SKM-1 (cell line): ENCODE results near the gene EPHB2.

Experiments
- DNase-seq: peaks from one replicate; lab custom pipeline; 2025; ENCODE audit not compliant: unreplicated experiment; lab: John Stamatoyannopoulos, UW

Gene EPHB2

GRCh38 chr1:22910986-22911651, 200.5 kb downstream of the EPHB2 start:
- no peak for DNase-seq

GRCh38 chr1:22912311-22912710, 201.7 kb downstream of the EPHB2 start:
- no peak for DNase-seq

GRCh38 chr1:22913421-22914141, 202.9 kb downstream of the EPHB2 start:
- no peak for DNase-seq

GRCh38 chr1:22914156-22914555, 203.5 kb downstream of the EPHB2 start:
- no peak for DNase-seq

GRCh38 chr1:22914633-22915217, 204.1 kb downstream of the EPHB2 start:
- DNase-seq, result no peak

GRCh38 chr1:22915231-22915630, 204.6 kb downstream of the EPHB2 start:
- DNase-seq, result no peak

GRCh38 chr1:22915816-22916470, 205.3 kb downstream of the EPHB2 start:
- DNase-seq, result no peak

- no peak for DNase-seq
Measured at GRCh38 chr1:22916471-22916820, 205.8 kb downstream of the EPHB2 start.

GRCh38 chr1:22917989-22918388, 207.3 kb downstream of the EPHB2 start:
- no peak for DNase-seq

- DNase-seq, result no peak
Measured at GRCh38 chr1:22918644-22919043, 208.0 kb downstream of the EPHB2 start.

- DNase-seq, result no peak
Measured at GRCh38 chr1:22919341-22920025, 208.8 kb downstream of the EPHB2 start.

GRCh38 chr1:22920026-22920733, 209.5 kb downstream of the EPHB2 start:
- no peak for DNase-seq

- DNase-seq, result no peak
Measured at GRCh38 chr1:22920734-22921451, 210.3 kb downstream of the EPHB2 start.

- DNase-seq, result no peak
Measured at GRCh38 chr1:22921452-22922126, 210.9 kb downstream of the EPHB2 start.

GRCh38 chr1:22922640-22923039, 212.0 kb downstream of the EPHB2 start:
- DNase-seq, result no peak

GRCh38 chr1:22925111-22925510, 214.5 kb downstream of the EPHB2 start:
- no peak for DNase-seq

- peak; percentile 26 for DNase-seq
Measured at GRCh38 chr1:22930240-22930912, 219.7 kb downstream of the EPHB2 start.

GRCh38 chr1:22932803-22933470, 222.3 kb downstream of the EPHB2 start:
- no peak for DNase-seq
